Measurements from ENCODE around the gene RCOR2.

RCOR2 gene

GRCh38 chr11:63882555-63883242 lies 34.3 kb downstream of the RCOR2 start:
- TF ChIP-seq CTCF (IDR thresholded peaks at IDR 0.05; ENCODE audit: insufficient read depth, low read length, poor library complexity, severe bottlenecking) = no peak
- H3K36me3 ChIP-seq (ENCODE audit: control insufficient read depth, insufficient read depth, low read length) = no peaks in the 10 kb centered on the region; the same call in none of the 2 replicates
- H3K4me3 ChIP-seq (replicated peaks; ENCODE audit: low read depth, low read length) = no peak overlapping the region
- DNase-seq (ENCODE audit: extremely low read depth, insufficient read length) = no peak
- no peaks in the 10 kb centered on the region for H3K27me3 ChIP-seq (replicated peaks; ENCODE audit: control insufficient read depth, insufficient read depth, low read length)

- DNase-seq (ENCODE audit: extremely low read depth, insufficient read length) = no peak
- no peak for TF ChIP-seq CTCF (IDR thresholded peaks at IDR 0.05; ENCODE audit: insufficient read depth, low read length, poor library complexity, severe bottlenecking)
- no peak overlapping the region for H3K4me3 ChIP-seq (replicated peaks; ENCODE audit: low read depth, low read length)
- H3K27me3 ChIP-seq (replicated peaks; ENCODE audit: control insufficient read depth, insufficient read depth, low read length) = no peaks in the 10 kb centered on the region
- peaks cover 2% of the 10 kb centered on the region for H3K36me3 ChIP-seq (ENCODE audit: control insufficient read depth, insufficient read depth, low read length)
Observed at GRCh38 chr11:63880403-63880790, 36.6 kb downstream of the RCOR2 start.

- H3K4me3 ChIP-seq (replicated peaks; ENCODE audit: low read depth, low read length) = no peak overlapping the region
- H3K27me3 ChIP-seq (replicated peaks; ENCODE audit: control insufficient read depth, insufficient read depth, low read length) = no peaks in the 10 kb centered on the region
- no peak for TF ChIP-seq CTCF (IDR thresholded peaks at IDR 0.05; ENCODE audit: insufficient read depth, low read length, poor library complexity, severe bottlenecking)
- H3K36me3 ChIP-seq (ENCODE audit: control insufficient read depth, insufficient read depth, low read length) = peaks cover 2% of the 10 kb centered on the region
- no peak for DNase-seq (ENCODE audit: extremely low read depth, insufficient read length)
Observed at GRCh38 chr11:63879598-63880402, 37.2 kb downstream of the RCOR2 start.

GRCh38 chr11:63877658-63878241 lies 39.2 kb downstream of the RCOR2 start:
- H3K4me3 ChIP-seq (replicated peaks; ENCODE audit: low read depth, low read length) = no peak overlapping the region
- H3K36me3 ChIP-seq (ENCODE audit: control insufficient read depth, insufficient read depth, low read length) = peaks cover 10% of the 10 kb centered on the region
- DNase-seq (ENCODE audit: extremely low read depth, insufficient read length) = no peak
- TF ChIP-seq CTCF (IDR thresholded peaks at IDR 0.05; ENCODE audit: insufficient read depth, low read length, poor library complexity, severe bottlenecking) = no peak
- H3K27me3 ChIP-seq (replicated peaks; ENCODE audit: control insufficient read depth, insufficient read depth, low read length) = no peaks in the 10 kb centered on the region

- Histone ChIP-seq H3K27me3 (replicated peaks; ENCODE audit: control insufficient read depth, insufficient read depth, low read length) (no peaks in the 10 kb centered on the region), H3K4me3 (replicated peaks; ENCODE audit: low read depth, low read length) (no peak overlapping the region), H3K36me3 (ENCODE audit: control insufficient read depth, insufficient read depth, low read length) (peaks cover 10% of the 10 kb centered on the region)
- DNase-seq (ENCODE audit: extremely low read depth, insufficient read length) = no peak
- no peak for TF ChIP-seq CTCF (IDR thresholded peaks at IDR 0.05; ENCODE audit: insufficient read depth, low read length, poor library complexity, severe bottlenecking)
Observed at GRCh38 chr11:63876616-63877015, 40.3 kb downstream of the RCOR2 start.
